Duodenal mucosa (tissue), 2 donors: Measurements from ENCODE around the gene FADS2.

Source experiments
- H3K27ac ChIP-seq: one replicate; pipeline ENCODE4 v1.7.0; 2013; ENCODE audit warnings: low read depth, low read length
- H3K27me3 ChIP-seq, 2 donors: one replicate each; pipeline ENCODE4 v1.7.0; 2013; ENCODE audit warnings: low read length in 2 of 2, control low read depth in 1 of 2; ENCODE audit not compliant: insufficient read depth in 2 of 2, control insufficient read depth in 1 of 2
- H3K36me3 ChIP-seq, 2 donors: one replicate each; pipeline ENCODE4 v1.7.0; 2013; ENCODE audit warnings: low read length in 2 of 2, control low read depth in 1 of 2; ENCODE audit not compliant: insufficient read depth in 2 of 2, control insufficient read depth in 1 of 2
- H3K4me1 ChIP-seq, 2 donors: one replicate each; pipeline ENCODE4 v1.7.0; 2013; ENCODE audit warnings: low read length in 2 of 2, control low read depth in 1 of 2; ENCODE audit not compliant: insufficient read depth in 2 of 2, control insufficient read depth in 1 of 2
- H3K4me3 ChIP-seq, 2 donors: one replicate each; pipeline ENCODE4 v1.7.0; 2013; ENCODE audit warnings: low read length in 2 of 2, low read depth in 1 of 2
- H3K9ac ChIP-seq, 2 donors: one replicate each; pipeline ENCODE4 v1.7.0; 2013; ENCODE audit warnings: low read length in 2 of 2, low read depth in 1 of 2
- H3K9me3 ChIP-seq, 2 donors: one replicate each; pipeline ENCODE4 v1.7.0; 2013; ENCODE audit warnings: low read length in 2 of 2, control low read depth in 1 of 2; ENCODE audit not compliant: control insufficient read depth in 1 of 2

The FADS2 gene

DNA sequence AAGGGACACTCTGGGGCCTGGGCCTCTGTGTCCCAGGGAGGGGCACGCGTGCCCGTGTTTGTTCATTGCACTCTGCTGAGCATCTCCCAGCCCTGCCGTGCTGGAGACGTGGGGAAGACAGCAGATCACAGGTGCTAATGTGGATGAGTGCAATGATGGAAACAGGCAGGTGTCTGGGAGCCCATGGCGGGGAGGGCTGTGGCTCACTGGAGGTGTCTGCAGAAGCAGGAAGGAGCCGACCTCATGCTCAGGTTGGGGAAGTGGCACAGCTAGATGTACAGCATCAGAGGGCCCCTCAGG is 43.6 kb upstream of the FADS2 start:
- Histone ChIP-seq H3K27ac (no peak overlapping the region), H3K36me3 (peaks cover 31 to 95% of the 10 kb centered on the region in 2 donors), H3K9ac (no peak overlapping the region), H3K9me3 (no peaks in the 10 kb centered on the region), H3K4me3 (no peak overlapping the region), H3K4me1 (no peaks in the 10 kb centered on the region), H3K27me3 (no peaks in the 10 kb centered on the region)

DNA sequence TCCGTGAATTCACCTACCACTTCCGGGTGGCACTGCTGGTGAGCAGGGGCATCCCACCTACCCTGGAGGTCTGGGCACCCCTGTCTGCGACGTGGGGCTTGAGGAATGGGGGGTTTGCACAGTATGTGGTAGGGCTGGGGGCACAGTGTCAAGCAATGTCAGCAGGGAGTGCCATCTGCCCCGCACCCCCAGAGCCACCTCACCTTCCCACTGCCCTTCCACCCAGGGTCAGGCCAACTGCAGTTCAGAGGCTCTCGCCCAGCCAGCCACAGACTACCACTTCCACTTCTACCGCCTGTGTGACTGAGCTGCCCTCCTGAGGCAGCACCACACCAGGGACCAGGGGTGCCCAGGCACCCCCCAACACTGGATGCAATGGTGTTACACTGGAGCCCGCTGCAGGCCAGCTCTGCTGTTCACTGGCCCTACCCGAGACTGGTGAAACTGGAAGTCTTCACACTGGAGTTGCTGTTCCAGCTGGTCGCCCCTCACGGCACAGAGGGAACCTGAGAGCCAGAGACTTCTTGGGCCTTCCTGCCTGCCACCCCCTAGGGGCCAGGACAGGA is 42.2 kb upstream of the FADS2 start:
- no peak overlapping the region for H3K9ac ChIP-seq
- H3K9me3 ChIP-seq = no peaks in the 10 kb centered on the region
- H3K4me1 ChIP-seq = no peaks in the 10 kb centered on the region
- no peaks in the 10 kb centered on the region for H3K27me3 ChIP-seq
- H3K27ac ChIP-seq = no peak overlapping the region
- peaks cover 39 to 90% of the 10 kb centered on the region in 2 donors for H3K36me3 ChIP-seq
- no peak overlapping the region for H3K4me3 ChIP-seq

DNA sequence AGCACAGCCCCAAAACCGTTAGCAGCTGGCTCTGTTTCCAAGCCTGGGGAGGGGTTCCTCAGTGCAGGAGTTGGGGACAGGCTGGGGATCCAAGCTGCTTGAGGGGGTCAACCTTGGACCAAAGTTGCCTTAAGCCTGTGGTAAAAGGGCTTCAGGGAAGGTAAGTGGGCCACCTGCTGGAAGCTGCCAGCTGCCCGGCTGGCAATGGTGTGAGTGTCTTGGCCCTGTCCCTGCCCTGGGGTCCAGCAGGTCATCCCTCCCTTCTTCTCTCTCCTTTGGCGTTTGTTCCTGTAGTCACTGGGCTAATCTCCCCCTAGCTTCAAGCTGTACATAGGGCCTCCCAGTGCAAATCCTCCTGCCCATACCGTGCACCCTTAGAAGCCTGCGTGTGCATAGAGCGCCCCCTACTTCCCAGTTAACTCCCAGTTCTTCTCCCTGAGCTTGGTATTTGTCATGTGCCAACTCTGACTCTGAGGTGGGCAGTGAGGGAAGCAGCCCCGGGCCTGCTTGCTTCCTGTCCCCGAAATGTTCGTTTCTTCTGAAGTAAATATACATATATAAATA is 40.1 kb upstream of the FADS2 start:
- H3K4me1 ChIP-seq = peaks cover 6 to 9% of the 10 kb centered on the region in 2 donors
- H3K9me3 ChIP-seq = no peaks in the 10 kb centered on the region
- H3K36me3 ChIP-seq = peaks cover 39 to 72% of the 10 kb centered on the region in 2 donors
- no peaks in the 10 kb centered on the region for H3K27me3 ChIP-seq
- H3K27ac ChIP-seq = no peak overlapping the region
- no peak overlapping the region for H3K4me3 ChIP-seq
- no peak overlapping the region for H3K9ac ChIP-seq

DNA sequence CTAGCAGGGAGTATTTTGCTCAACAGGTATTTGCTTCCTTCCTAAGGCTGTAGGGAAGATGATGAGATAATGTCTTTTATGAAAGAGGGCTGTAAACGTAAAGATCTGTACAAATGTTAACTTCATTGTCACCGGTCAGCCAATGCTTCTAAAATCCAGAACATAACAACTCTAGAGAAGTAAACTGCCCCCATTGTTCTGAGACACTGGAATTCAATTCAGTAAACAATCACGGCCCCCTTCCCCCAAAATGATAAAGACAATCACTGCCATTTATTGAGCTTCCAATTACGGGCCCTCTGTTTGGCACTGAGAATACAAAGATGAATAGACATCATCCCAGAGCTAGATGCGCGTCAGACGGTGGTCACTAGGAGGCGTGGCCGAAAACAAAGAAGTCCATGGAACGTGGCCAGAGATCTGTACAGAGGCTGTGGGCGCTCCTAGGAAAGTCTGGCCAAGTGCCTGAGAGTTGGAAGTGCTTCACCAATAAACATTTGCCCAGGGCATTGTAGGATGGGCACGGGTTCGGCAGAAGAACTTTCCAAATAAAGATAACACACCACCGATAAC is 36.3 kb upstream of the FADS2 start:
- peaks cover 16 to 19% of the 10 kb centered on the region in 2 donors for H3K4me1 ChIP-seq
- peak overlapping the region; percentile 81 to 93 for H3K4me3 ChIP-seq
- H3K9me3 ChIP-seq = no peaks in the 10 kb centered on the region
- H3K9ac ChIP-seq = peak overlapping the region; percentile 93 to 98
- H3K27me3 ChIP-seq = no peaks in the 10 kb centered on the region
- peaks cover 24 to 41% of the 10 kb centered on the region in 2 donors for H3K36me3 ChIP-seq
- H3K27ac ChIP-seq = peak overlapping the region; percentile 87

DNA sequence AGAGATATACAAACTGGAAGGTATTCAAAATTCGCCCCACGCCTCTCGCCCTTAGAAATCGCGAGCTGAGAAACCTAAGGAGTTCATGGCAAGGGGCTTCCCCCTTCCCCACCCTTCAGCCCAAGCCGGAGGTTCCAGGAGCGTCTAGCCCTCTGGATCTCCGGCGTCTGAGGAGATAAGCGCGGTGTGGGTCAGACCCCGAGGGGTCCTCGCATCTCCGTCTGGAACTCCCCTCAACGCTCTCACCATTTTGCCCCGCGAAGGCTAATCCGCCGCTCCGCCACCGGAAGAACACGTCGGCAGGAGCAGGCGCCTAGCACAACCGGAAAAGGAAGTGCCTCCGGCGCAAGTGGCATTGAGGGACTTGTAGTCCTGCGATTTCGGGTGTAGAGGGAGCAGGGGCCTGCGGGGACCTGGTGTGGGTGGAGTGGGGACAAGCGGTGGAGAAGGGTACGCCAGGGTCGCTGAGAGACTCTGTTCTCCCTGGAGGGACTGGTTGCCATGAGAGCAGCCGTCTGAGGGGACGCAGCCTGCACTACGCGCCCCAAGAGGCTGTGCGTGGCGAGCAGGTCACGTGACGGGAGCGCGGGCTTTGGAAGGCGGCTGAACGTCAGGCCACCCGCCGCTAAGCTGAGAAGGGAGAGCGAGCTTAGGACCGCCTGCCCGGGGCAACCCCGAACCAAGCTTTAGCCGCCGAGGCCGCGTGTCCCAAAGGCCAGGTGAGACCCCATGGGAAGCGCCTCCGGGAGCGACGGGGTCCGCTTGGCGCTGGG is 35.6 kb upstream of the FADS2 start, which contains the start of the genes FEN1 and TMEM258:
Gene FEN1, plus strand, starts transcription at position 602 of the 773 bp plus-strand sequence. CDS start 2,451 bp downstream, outside the sequence.
Gene TMEM258, minus strand, starts transcription at position 290 of the 773 bp plus-strand sequence. Its CDS starts 41 bp downstream, at position 249.
- peak within 1 kb of the TSS; percentile 81 to 93 for H3K4me3 ChIP-seq
- no peaks in the 10 kb centered on the region for H3K27me3 ChIP-seq
- peaks cover 20 to 34% of the 10 kb centered on the region in 2 donors for H3K36me3 ChIP-seq
- H3K9me3 ChIP-seq = no peaks in the 10 kb centered on the region
- peak within 1 kb of the TSS; percentile 93 to 98 for H3K9ac ChIP-seq
- H3K4me1 ChIP-seq = peaks cover 16 to 22% of the 10 kb centered on the region in 2 donors
- peak within 1 kb of the TSS; percentile 87 for H3K27ac ChIP-seq

DNA sequence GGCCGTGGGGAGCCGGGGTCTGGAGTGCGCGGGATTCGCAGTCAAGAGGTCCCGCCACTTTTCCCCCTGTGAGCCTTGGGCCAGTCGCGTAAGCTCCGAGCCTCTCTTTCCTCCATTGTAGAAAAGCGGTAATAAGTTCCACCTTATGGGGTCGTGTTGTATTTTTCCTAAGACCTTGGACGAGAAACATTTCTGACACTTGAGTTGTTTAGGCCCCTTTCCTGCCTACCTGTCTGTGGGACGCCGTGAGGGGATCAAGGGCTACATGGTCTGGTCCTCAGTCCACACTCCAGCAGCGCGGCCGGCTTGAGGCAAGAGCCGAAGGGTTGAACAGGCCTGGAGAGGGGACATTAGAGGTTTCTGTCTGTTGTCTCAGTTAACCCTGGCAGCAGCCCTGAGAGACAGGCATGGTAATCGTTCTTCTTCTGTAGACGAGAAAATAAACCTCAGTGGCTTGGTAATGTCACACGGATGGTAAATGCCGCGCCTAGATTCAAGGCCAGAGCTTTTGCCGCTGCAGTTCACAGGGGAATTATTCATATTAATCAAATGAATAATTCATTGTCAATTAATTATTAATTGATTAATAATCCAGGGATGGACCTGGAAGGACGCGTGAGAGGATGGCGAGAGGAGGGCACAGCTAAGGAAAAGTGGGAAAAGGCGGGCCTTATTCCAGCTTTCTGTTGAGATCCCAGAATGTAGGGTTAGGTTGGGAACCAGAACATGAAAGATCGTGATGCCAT is 34.8 kb upstream of the FADS2 start:
- Histone ChIP-seq H3K27me3 (no peaks in the 10 kb centered on the region), H3K4me1 (peaks cover 16 to 24% of the 10 kb centered on the region in 2 donors), H3K4me3 (peak overlapping the region; percentile 81 to 93), H3K36me3 (peaks cover 15 to 26% of the 10 kb centered on the region in 2 donors), H3K9ac (peak overlapping the region; percentile 93 to 98), H3K27ac (no peak overlapping the region), H3K9me3 (no peaks in the 10 kb centered on the region)

DNA sequence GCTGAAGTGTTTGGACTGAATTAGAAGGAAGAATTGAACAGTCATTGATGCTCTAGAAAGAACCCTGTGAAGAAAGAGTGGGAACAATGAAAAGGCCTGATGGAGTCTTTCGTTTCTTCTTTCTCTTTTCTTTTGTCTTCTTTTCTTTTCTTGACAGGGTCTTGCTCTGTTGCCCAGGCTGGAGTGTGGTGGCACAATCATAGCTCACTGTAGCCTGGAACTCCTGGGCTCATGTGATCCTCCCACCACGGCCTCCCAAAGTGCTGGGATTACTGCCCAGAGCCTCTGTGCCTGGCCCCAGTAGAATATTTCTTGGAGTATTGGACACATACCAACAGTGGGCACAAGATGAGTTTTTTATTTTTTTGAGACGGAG is 34.3 kb upstream of the FADS2 start:
- H3K9me3 ChIP-seq = no peaks in the 10 kb centered on the region
- peak overlapping the region; percentile 81 to 93 for H3K4me3 ChIP-seq
- H3K27me3 ChIP-seq = no peaks in the 10 kb centered on the region
- H3K36me3 ChIP-seq = peaks cover 15 to 21% of the 10 kb centered on the region in 2 donors
- peaks cover 16 to 24% of the 10 kb centered on the region in 2 donors for H3K4me1 ChIP-seq
- peak overlapping the region; percentile 93 to 98 for H3K9ac ChIP-seq
- H3K27ac ChIP-seq = no peak overlapping the region

DNA sequence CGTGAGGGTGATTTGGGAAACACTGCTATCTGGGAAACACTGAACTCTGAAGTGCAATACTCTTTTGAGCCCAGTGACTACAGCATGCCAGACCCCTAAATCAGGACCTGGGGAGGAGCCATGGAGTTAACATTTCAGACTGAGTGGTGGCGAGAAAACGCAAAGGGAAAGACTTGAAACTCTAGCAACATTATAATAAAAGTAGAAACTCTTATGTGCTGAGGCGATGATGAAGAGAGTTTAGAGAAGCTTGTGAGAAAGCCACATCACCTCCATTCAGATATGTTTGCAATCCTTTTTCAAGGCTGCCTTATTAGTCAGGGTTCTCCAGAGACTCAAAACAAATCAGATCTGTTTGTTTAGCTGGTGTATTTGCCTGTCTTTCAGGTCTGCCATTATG is 33.5 kb upstream of the FADS2 start:
- Histone ChIP-seq H3K9me3 (no peaks in the 10 kb centered on the region), H3K9ac (no peak overlapping the region), H3K27ac (no peak overlapping the region), H3K27me3 (no peaks in the 10 kb centered on the region), H3K4me1 (peaks cover 16 to 24% of the 10 kb centered on the region in 2 donors), H3K36me3 (peaks cover 7 to 16% of the 10 kb centered on the region in 2 donors), H3K4me3 (no peak overlapping the region)

DNA sequence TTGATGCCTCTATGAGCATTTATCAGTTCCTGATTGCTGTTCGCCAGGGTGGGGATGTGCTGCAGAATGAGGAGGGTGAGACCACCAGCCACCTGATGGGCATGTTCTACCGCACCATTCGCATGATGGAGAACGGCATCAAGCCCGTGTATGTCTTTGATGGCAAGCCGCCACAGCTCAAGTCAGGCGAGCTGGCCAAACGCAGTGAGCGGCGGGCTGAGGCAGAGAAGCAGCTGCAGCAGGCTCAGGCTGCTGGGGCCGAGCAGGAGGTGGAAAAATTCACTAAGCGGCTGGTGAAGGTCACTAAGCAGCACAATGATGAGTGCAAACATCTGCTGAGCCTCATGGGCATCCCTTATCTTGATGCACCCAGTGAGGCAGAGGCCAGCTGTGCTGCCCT is 32.6 kb upstream of the FADS2 start:
- H3K9ac ChIP-seq = no peak overlapping the region

More for the DNA sequence above, 32.6 kb upstream of the FADS2 start:
- H3K36me3 ChIP-seq = peaks cover 0 to 7% of the 10 kb centered on the region in 2 donors
- H3K9me3 ChIP-seq = no peaks in the 10 kb centered on the region
- H3K27me3 ChIP-seq = no peaks in the 10 kb centered on the region
- peaks cover 16 to 24% of the 10 kb centered on the region in 2 donors for H3K4me1 ChIP-seq
- no peak overlapping the region for H3K27ac ChIP-seq
- H3K4me3 ChIP-seq = no peak overlapping the region
